PC-9 (cell line): ENCODE measurements around the gene HSPBAP1. TPM values are rescaled to one million over a fixed set of nuclear protein-coding genes. Genes with fewer than 3 reads are reported as not detected.

Experiments used
- BruUV-seq: library from RNA; stranded (reverse); fragments of 400-500 nt; replicated peaks from 2 replicates; lab custom pipeline; 2021; lab: Mats Ljungman, UMichigan
- CTCF ChIA-PET: fragments of 300-600 bp; sonication (Branson Sonifier 250); formaldehyde crosslinking; loops from one replicate; lab custom pipeline; 2022; ENCODE audit warnings: antibody characterized with exemption; lab: Charles Lee
- POLR2A ChIA-PET: fragments of 300-600 bp; sonication (Branson Sonifier 250); formaldehyde crosslinking; loops from one replicate; lab custom pipeline; 2022; ENCODE audit warnings: antibody characterized with exemption; ENCODE audit not compliant: unreplicated experiment; lab: Charles Lee
- DNase-seq, 2 experiments: peaks; one replicate each; pipeline versions ENCODE4 v3.0.0 to v3.0.0-alpha.2; 2015 to 2022; ENCODE audit warnings: mixed read lengths in 1 of 2
- H2AFZ ChIP-seq: fragments of 200-600 bp; sonication (generic); 2 replicates; pipeline ENCODE4 v1.8.1; 2017; ENCODE audit warnings: antibody characterized with exemption
- H3F3A ChIP-seq: fragments of 200-600 bp; sonication (generic); 2 replicates; pipeline ENCODE4 v1.8.1; 2017; ENCODE audit warnings: antibody characterized with exemption, mild to moderate bottlenecking, low read depth; ENCODE audit not compliant: insufficient read depth
- H3K27ac ChIP-seq: fragments of 200-600 bp; sonication (generic); 2 replicates; pipeline ENCODE4 v1.6.1; 2016; ENCODE audit warnings: mixed run types
- H3K27me3 ChIP-seq: fragments of 200-600 bp; sonication (generic); 2 replicates; pipeline ENCODE4 v1.6.1; 2016; ENCODE audit warnings: low read depth, mixed run types; ENCODE audit not compliant: insufficient read depth
- H3K36me3 ChIP-seq: fragments of 200-600 bp; sonication (generic); 2 replicates; pipeline ENCODE4 v1.6.1; 2016; ENCODE audit warnings: low read depth, mixed run types
- H3K4me1 ChIP-seq: fragments of 200-600 bp; sonication (generic); replicated peaks from 2 replicates; pipeline ENCODE4 v1.6.1; 2016; ENCODE audit warnings: mixed run types; ENCODE audit not compliant: insufficient read depth
- H3K4me2 ChIP-seq: fragments of 200-600 bp; sonication (generic); 2 replicates; pipeline ENCODE4 v1.6.1; 2017; ENCODE audit warnings: mixed run types
- H3K4me3 ChIP-seq: fragments of 200-600 bp; sonication (generic); 2 replicates; pipeline ENCODE4 v1.6.1; 2016; ENCODE audit warnings: mixed run types
- H3K79me2 ChIP-seq: fragments of 200-600 bp; sonication (generic); 2 replicates; pipeline ENCODE4 v1.6.1; 2017; ENCODE audit warnings: low read depth, mixed run types
- H3K9me2 ChIP-seq: fragments of 200-600 bp; sonication (generic); 2 replicates; pipeline ENCODE4 v1.8.1; 2017; ENCODE audit warnings: mild to moderate bottlenecking; ENCODE audit not compliant: insufficient read depth
- H3K9me3 ChIP-seq: fragments of 200-600 bp; sonication (generic); 2 replicates; pipeline ENCODE4 v1.8.1; 2016; ENCODE audit warnings: low read depth; ENCODE audit not compliant: insufficient read depth
- H4K20me1 ChIP-seq: fragments of 200-600 bp; sonication (generic); 2 replicates; pipeline ENCODE4 v1.8.1; 2017; ENCODE audit not compliant: insufficient read depth
- CTCF ChIP-seq: fragments of 200-600 bp; sonication (generic); conservative IDR thresholded peaks from 2 replicates; pipeline ENCODE4 v1.6.1; 2017; ENCODE audit warnings: mixed run types, antibody characterized with exemption, mild to moderate bottlenecking, moderate library complexity
- EZH2 ChIP-seq: fragments of 200-600 bp; sonication (generic); IDR thresholded peaks from 2 replicates; pipeline ENCODE4 v1.8.0; 2017; ENCODE audit warnings: antibody characterized with exemption, low read depth
- intact Hi-C: fragments of 100-400 bp; cut with micrococcal nuclease; formaldehyde crosslinking; loops from one replicate; pipeline ENCODE4 v1.10.0; 2022; ENCODE audit not compliant: unreplicated experiment
- total RNA-seq: library from RNA; stranded (reverse); gene quantifications from 2 replicates; pipeline ENCODE4 v1.2.3, GENCODE V29; 2021

Gene HSPBAP1
- total RNA-seq, 1 experiment from 2014 or later: 10.9 TPM

- no peaks in the 10 kb centered on the region for H3K4me1 ChIP-seq
- no peaks in the 10 kb centered on the region for H3K79me2 ChIP-seq
- no peak overlapping the region for H3K4me2 ChIP-seq
- ChIA-PET POLR2A (no interaction called here), CTCF (interaction anchor here (0.6 kb wide), 1 partner anchor 11 kb away, joined by 7 read pairs; no protein-coding TSS in a partner anchor)
- intact Hi-C loops: no loop called here
- no peaks in the 10 kb centered on the region for H3K9me3 ChIP-seq
- H4K20me1 ChIP-seq: no peaks in the 10 kb centered on the region
- TF ChIP-seq CTCF: no peak
- TF ChIP-seq EZH2: no peak
- no peaks in the 10 kb centered on the region for H3F3A ChIP-seq
- no TSS peak for BruUV-seq
- H2AFZ ChIP-seq: no peak overlapping the region
- H3K36me3 ChIP-seq: no peaks in the 10 kb centered on the region
- no peaks in the 10 kb centered on the region for H3K27me3 ChIP-seq
- no peak for DNase-seq
- no peak overlapping the region for H3K4me3 ChIP-seq
- no peaks in the 10 kb centered on the region for H3K9me2 ChIP-seq
- no peak overlapping the region for H3K27ac ChIP-seq
Measured at GRCh38 chr3:122767540-122768372, 25.9 kb downstream of the HSPBAP1 start.

- intact Hi-C loops: no loop called here
- TF ChIP-seq CTCF (no peak), EZH2 (no peak)
- POLR2A ChIA-PET: no interaction called here
- Histone ChIP-seq H3K79me2 (no peaks in the 10 kb centered on the region), H3F3A (no peaks in the 10 kb centered on the region), H3K27ac (no peak overlapping the region), H3K36me3 (no peaks in the 10 kb centered on the region), H3K9me3 (no peaks in the 10 kb centered on the region), H3K4me3 (no peak overlapping the region), H3K9me2 (no peaks in the 10 kb centered on the region), H2AFZ (no peak overlapping the region), H3K27me3 (no peaks in the 10 kb centered on the region), H4K20me1 (no peaks in the 10 kb centered on the region), H3K4me2 (no peak overlapping the region), H3K4me1 (no peaks in the 10 kb centered on the region)
- no TSS peak for BruUV-seq
- no peak for DNase-seq
- CTCF ChIA-PET: interaction anchor here (0.6 kb wide), 1 partner anchor 1264 kb away, joined by 4 read pairs; no protein-coding TSS in a partner anchor
Measured at GRCh38 chr3:122766430-122766829, 27.2 kb downstream of the HSPBAP1 start.

GRCh38 chr3:122760453-122761271, 33.0 kb downstream of the HSPBAP1 start:
- Histone ChIP-seq H4K20me1 (no peaks in the 10 kb centered on the region), H3K36me3 (no peaks in the 10 kb centered on the region), H3K9me3 (no peaks in the 10 kb centered on the region), H3K27me3 (no peaks in the 10 kb centered on the region), H2AFZ (no peak overlapping the region), H3K27ac (no peak overlapping the region), H3K4me3 (no peak overlapping the region), H3K4me2 (peak overlapping the region; percentile 11; the same call in 1 of the 2 replicates), H3F3A (no peaks in the 10 kb centered on the region; the same call in 1 of the 2 replicates), H3K79me2 (no peaks in the 10 kb centered on the region), H3K9me2 (no peaks in the 10 kb centered on the region), H3K4me1 (peaks cover 12% of the 10 kb centered on the region)
- peak; percentile 50 to 67 for DNase-seq
- CTCF ChIA-PET: interaction anchor here (0.6 kb wide), 1 partner anchor 470 kb away, joined by 3 read pairs; no protein-coding TSS in a partner anchor
- BruUV-seq: no TSS peak
- POLR2A ChIA-PET: no interaction called here
- intact Hi-C loops: no loop called here
- no peak for TF ChIP-seq CTCF
- TF ChIP-seq EZH2: no peak
